SK-N-SH (cell line): Measurements from ENCODE around the gene CCDC102B. TPM values are rescaled to one million over a fixed set of nuclear protein-coding genes. Genes with fewer than 3 reads are reported as not detected.

Experiments used
- CTCF ChIA-PET: fragments of 300-600, 350-600 bp; formaldehyde crosslinking; extraction: SDS; loops from one replicate; lab custom pipeline; 2021; lab: Yijun Ruan, JAX
- POLR2A ChIA-PET: fragments of 350-600 bp; sonication (Branson Sonifier 250); formaldehyde crosslinking; extraction: SDS; loops from one replicate; lab custom pipeline; 2020; ENCODE audit warnings: antibody characterized with exemption, inconsistent platforms; lab: Yijun Ruan, JAX
- DNase-seq: peaks from one replicate; pipeline ENCODE4 v3.0.0; 2012
- H2AFZ ChIP-seq: fragments of 200-600 bp; sonication (generic); 2 replicates; pipeline ENCODE4 v1.8.1; 2016; ENCODE audit warnings: antibody characterized with exemption, mild to moderate bottlenecking, low read depth
- H3F3A ChIP-seq: fragments of 200-600 bp; sonication (generic); replicated peaks from 2 replicates; pipeline ENCODE3; 2016; ENCODE audit warnings: antibody characterized with exemption, mild to moderate bottlenecking; ENCODE audit not compliant: insufficient read depth
- H3K27ac ChIP-seq, 2 experiments: fragments of 200-500 bp in 1 of 2; fragments of 200-600 bp in 1 of 2; sonication (Bioruptor generic) in 1 of 2; sonication (generic), shearing (Covaris generic) in 1 of 2; 2 replicates each; pipeline versions ENCODE4 v1.5.1 to v1.6.1; 2014 to 2016; ENCODE audit warnings: low read depth in 2 of 2, inconsistent platforms in 1 of 2, low read length in 1 of 2, mild to moderate bottlenecking in 1 of 2, mixed read lengths in 1 of 2
- H3K27me3 ChIP-seq: fragments of 200-600 bp; sonication (generic), shearing (Covaris generic); 2 replicates; pipeline ENCODE4 v1.6.1; 2016; ENCODE audit warnings: mixed run types; ENCODE audit not compliant: insufficient read depth
- H3K36me3 ChIP-seq, 2 experiments: fragments of 200-500 bp in 1 of 2; fragments of 200-600 bp in 1 of 2; sonication (Bioruptor generic) in 1 of 2; sonication (generic) in 1 of 2; replicated peaks in 1 of 2; 2 replicates each; pipeline versions ENCODE3 to v1.5.1; 2014 to 2016; ENCODE audit warnings: low read length in 1 of 2, mild to moderate bottlenecking in 1 of 2; ENCODE audit not compliant: insufficient read depth in 2 of 2, control insufficient read depth in 1 of 2
- H3K4me1 ChIP-seq, 2 experiments: fragments of 200-500 bp in 1 of 2; fragments of 200-600 bp in 1 of 2; sonication (Bioruptor generic) in 1 of 2; sonication (generic), shearing (Covaris generic) in 1 of 2; 2 replicates each; pipeline versions ENCODE4 v1.5.1 to v1.6.1; 2014 to 2016; ENCODE audit warnings: low read depth in 1 of 2, low read length in 1 of 2, mixed run types in 1 of 2; ENCODE audit not compliant: insufficient read depth in 2 of 2, control insufficient read depth in 1 of 2
- H3K4me2 ChIP-seq: fragments of 200-600 bp; sonication (generic), shearing (Covaris generic); 2 replicates; pipeline ENCODE4 v1.6.1; 2017; ENCODE audit warnings: mixed run types
- H3K4me3 ChIP-seq, 2 experiments: fragments of 200-500 bp in 1 of 2; fragments of 200-600 bp in 1 of 2; sonication (Bioruptor generic) in 1 of 2; sonication (generic), shearing (Covaris generic) in 1 of 2; 2 replicates each; pipeline versions ENCODE4 v1.5.1 to v1.8.1; 2014 to 2016; ENCODE audit warnings: low read depth in 2 of 2, inconsistent platforms in 1 of 2, low read length in 1 of 2, mild to moderate bottlenecking in 1 of 2, mixed read lengths in 1 of 2, moderate library complexity in 1 of 2
- H3K79me2 ChIP-seq: fragments of 200-600 bp; sonication (generic); 2 replicates; pipeline ENCODE4 v1.8.1; 2017; ENCODE audit warnings: mild to moderate bottlenecking; ENCODE audit not compliant: insufficient read depth
- H3K9ac ChIP-seq: fragments of 200-600 bp; sonication (generic); 2 replicates; pipeline ENCODE4 v1.6.1; 2017; ENCODE audit warnings: mixed run types
- H3K9me2 ChIP-seq: fragments of 200-600 bp; sonication (generic); 2 replicates; pipeline ENCODE4 v1.6.1; 2017; ENCODE audit warnings: mixed run types
- H3K9me3 ChIP-seq: fragments of 200-600 bp; sonication (generic); 2 replicates; pipeline ENCODE4 v1.6.1; 2017; ENCODE audit warnings: mixed run types, mild to moderate bottlenecking, moderate library complexity
- H4K20me1 ChIP-seq: fragments of 200-600 bp; sonication (generic); 2 replicates; pipeline ENCODE4 v1.6.1; 2017; ENCODE audit warnings: mild to moderate bottlenecking, mixed run types; ENCODE audit not compliant: insufficient read depth
- CHD2 ChIP-seq: fragments of 150-350 bp; IDR thresholded peaks from 2 replicates; pipeline ENCODE4 v1.6.1; 2018; ENCODE audit warnings: low read length; ENCODE audit not compliant: partially characterized antibody
- CTCF ChIP-seq: fragments of 200-600 bp; sonication (generic); IDR thresholded peaks from 2 replicates; pipeline ENCODE4 v1.6.1; 2017; ENCODE audit warnings: antibody characterized with exemption, mild to moderate bottlenecking, moderate library complexity
- FOXJ3 ChIP-seq: sonication (generic); formaldehyde crosslinking; IDR thresholded peaks from 2 replicates; pipeline ENCODE4 v1.5.1; 2020; ENCODE audit warnings: mild to moderate bottlenecking, missing genetic modification reagents
- GATA2 ChIP-seq: sonication (generic); formaldehyde crosslinking; IDR thresholded peaks from 2 replicates; pipeline ENCODE4 v1.5.0; 2020; ENCODE audit warnings: mild to moderate bottlenecking, missing genetic modification reagents
- IRF3 ChIP-seq: fragments of 150-350 bp; IDR thresholded peaks from 2 replicates; pipeline ENCODE4 v1.6.1; 2016; ENCODE audit warnings: mild to moderate bottlenecking, low read depth, low read length
- MAX ChIP-seq: IDR thresholded peaks from 2 replicates; pipeline ENCODE4 v1.4.0; 2012; ENCODE audit warnings: low read depth
- MEF2A ChIP-seq: IDR thresholded peaks from 2 replicates; pipeline ENCODE4 v1.4.0; 2012; ENCODE audit warnings: low read depth, borderline replicate concordance
- MXI1 ChIP-seq: IDR thresholded peaks from 2 replicates; pipeline ENCODE4 v1.6.1; 2012; ENCODE audit warnings: mild to moderate bottlenecking, low read depth, low read length, improper control_type of control experiment
- NFIC ChIP-seq: IDR thresholded peaks from 2 replicates; pipeline ENCODE4 v1.4.0; 2012; ENCODE audit warnings: borderline replicate concordance
- POLR2AphosphoS5 ChIP-seq: IDR thresholded peaks from 2 replicates; pipeline ENCODE4 v1.6.1; 2012; ENCODE audit warnings: low read depth, low read length
- RXRA ChIP-seq: IDR thresholded peaks from 2 replicates; pipeline ENCODE4 v1.4.0; 2012; ENCODE audit warnings: low read depth, mild to moderate bottlenecking, borderline replicate concordance
- SMC3 ChIP-seq: IDR thresholded peaks from 2 replicates; pipeline ENCODE4 v1.6.1; 2012; ENCODE audit warnings: low read depth, low read length, improper control_type of control experiment
- TAF1 ChIP-seq: IDR thresholded peaks from 2 replicates; pipeline ENCODE4 v1.6.1; 2012; ENCODE audit warnings: low read depth, mild to moderate bottlenecking, low read length, moderate library complexity, borderline replicate concordance
- TCF12 ChIP-seq: IDR thresholded peaks from 2 replicates; pipeline ENCODE4 v1.4.0; 2012
- USF2 ChIP-seq: fragments of 150-350 bp; IDR thresholded peaks from 2 replicates; pipeline ENCODE4 v1.6.1; 2017; ENCODE audit warnings: antibody characterized with exemption, low read length, low read depth, borderline replicate concordance
- ZBTB33 ChIP-seq: IDR thresholded peaks from 2 replicates; pipeline ENCODE4 v1.4.0; 2012; ENCODE audit warnings: low read depth, borderline replicate concordance
- WGBS: methylation state at CpG from one replicate; pipeline ENCODE4 v1.1.6; 2017; ENCODE audit warnings: low lambda C conversion rate; 5-methylcytosine and 5-hydroxymethylcytosine counted together
- polyA plus RNA-seq, 3 experiments: library from polyadenylated mRNA; depleted of rRNA; stranded (reverse); fragments of >200 nt; gene quantifications; 2 replicates each; pipeline ENCODE4 v1.2.3, GENCODE V29; 2012

Gene CCDC102B
- polyA plus RNA-seq, 1 of the 3 experiments (the other 2 are of a cell fraction): 2.0 TPM

GRCh38 chr18:69088973-69089372, 291.1 kb downstream of the CCDC102B start:
- H4K20me1 ChIP-seq: no peaks in the 10 kb centered on the region
- no peaks in the 10 kb centered on the region; the same call in 1 of the 2 replicates for H3K79me2 ChIP-seq
- no peaks in the 10 kb centered on the region for H3F3A ChIP-seq
- TF ChIP-seq IRF3 (no peak), RXRA (no peak), TCF12 (no peak), CHD2 (no peak), MXI1 (no peak)
- ChIA-PET CTCF (no interaction called here), POLR2A (no interaction called here)
- no peaks in the 10 kb centered on the region for H3K9me2 ChIP-seq
- no peaks in the 10 kb centered on the region for H3K4me1 ChIP-seq
- H2AFZ ChIP-seq: no peak overlapping the region
- H3K9me3 ChIP-seq: no peaks in the 10 kb centered on the region; the same call in 1 of the 2 replicates
- H3K4me2 ChIP-seq: no peak overlapping the region
- H3K27me3 ChIP-seq: no peaks in the 10 kb centered on the region
- 74% methylated on average over 2 of the region's 2 CpGs for WGBS
- H3K36me3 ChIP-seq: no peaks in the 10 kb centered on the region
- no peak overlapping the region for H3K27ac ChIP-seq
- H3K9ac ChIP-seq: no peak overlapping the region
- no peak for DNase-seq
- H3K4me3 ChIP-seq: no peak overlapping the region

GRCh38 chr18:69097349-69097748, 299.5 kb downstream of the CCDC102B start:
- Histone ChIP-seq H4K20me1 (no peaks in the 10 kb centered on the region), H3K27ac (no peak overlapping the region), H3K9ac (no peak overlapping the region), H2AFZ (no peak overlapping the region), H3K4me3 (no peak overlapping the region), H3K27me3 (no peaks in the 10 kb centered on the region), H3K4me1 (no peaks in the 10 kb centered on the region; a peak in 2 of 4 replicates), H3F3A (no peaks in the 10 kb centered on the region), H3K9me2 (no peaks in the 10 kb centered on the region), H3K9me3 (no peaks in the 10 kb centered on the region), H3K36me3 (no peaks in the 10 kb centered on the region), H3K4me2 (no peak overlapping the region), H3K79me2 (no peaks in the 10 kb centered on the region)
- TF ChIP-seq TCF12 (no peak), POLR2AphosphoS5 (no peak), MEF2A (no peak), ZBTB33 (no peak), TAF1 (no peak), FOXJ3 (CRISPR knock-in tag) (no peak), CTCF (no peak), NFIC (no peak), SMC3 (no peak), USF2 (no peak), MAX (no peak), GATA2 (CRISPR knock-in tag) (no peak)
- CTCF ChIA-PET: interaction anchor here (1.2 kb wide), 1 partner anchor 12 kb away, joined by 3 read pairs; no protein-coding TSS in a partner anchor
- DNase-seq: no peak
- POLR2A ChIA-PET: no interaction called here
- WGBS: 84% methylated on average over 4 of the region's 4 CpGs
